Activated CD4-positive, alpha-beta T cell treated with anti-CD3 and anti-CD28 coated beads, Interleukin-2, amount 10 ng/mL, durations not matched to agents 7 days and 5 days (primary cell): Measurements from ENCODE around the gene ZNF783. TPM values are rescaled to one million over a fixed set of nuclear protein-coding genes. Genes with fewer than 3 reads are reported as not detected.

Experiments
- CTCF ChIA-PET: fragments of 350-600 bp; sonication (Branson Sonifier 250); formaldehyde crosslinking; loops from one replicate; lab custom pipeline; 2021; ENCODE audit warnings: antibody characterized with exemption; lab: Charles Lee
- POLR2A ChIA-PET: fragments of 350-600 bp; sonication (Branson Sonifier 250); formaldehyde crosslinking; loops from one replicate; lab custom pipeline; 2021; ENCODE audit warnings: antibody characterized with exemption; lab: Charles Lee
- DNase-seq: peaks from one replicate; pipeline ENCODE4 v3.0.0-alpha.2; 2020
- H3K27ac Mint-ChIP-seq: one replicate; pipeline ENCODE4 v1.8.0; 2021; ENCODE audit warnings: mild to moderate bottlenecking, moderate library complexity, mixed read lengths
- H3K27me3 Mint-ChIP-seq: one replicate; pipeline ENCODE4 v1.8.0; 2021; ENCODE audit warnings: mixed read lengths
- H3K36me3 Mint-ChIP-seq: one replicate; pipeline ENCODE4 v1.8.0; 2021; ENCODE audit warnings: low read depth, mixed read lengths
- H3K4me1 Mint-ChIP-seq: one replicate; pipeline ENCODE4 v1.8.0; 2021; ENCODE audit warnings: mixed read lengths
- H3K4me3 Mint-ChIP-seq: one replicate; pipeline ENCODE4 v1.8.0; 2021; ENCODE audit warnings: mild to moderate bottlenecking, moderate library complexity, mixed read lengths
- H3K9me3 Mint-ChIP-seq: one replicate; pipeline ENCODE4 v1.8.0; 2021; ENCODE audit warnings: mixed read lengths
- total RNA-seq, 2 experiments: library from RNA; stranded (reverse); gene quantifications; one replicate each; pipeline ENCODE4 v1.2.3, GENCODE V29; 2021

ZNF783 gene
- total RNA-seq, 2 experiments from 2014 or later, result 19.0 to 21.7 TPM

DNA sequence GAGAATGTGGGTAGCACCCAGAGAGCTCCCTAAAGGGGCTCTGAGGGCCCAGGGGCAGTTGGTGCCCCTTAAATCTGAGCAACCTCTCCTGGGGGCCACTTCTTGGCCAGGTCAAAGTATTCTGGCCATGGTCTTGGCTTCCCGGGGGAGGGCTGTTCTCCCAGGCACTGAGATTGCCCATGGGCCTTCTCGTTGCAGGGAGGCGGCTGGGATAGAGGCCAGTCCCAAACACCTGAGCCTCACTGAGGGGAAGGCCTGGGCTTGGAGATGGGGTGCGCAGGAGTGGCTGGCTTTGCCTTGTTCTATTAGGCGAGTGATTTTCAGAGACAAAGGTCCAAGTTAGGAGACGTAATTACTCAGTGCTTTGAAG, 33.5 kb downstream of the ZNF783 start:
- Mint-ChIP-seq H3K27me3 (no peaks in the 10 kb centered on the region), H3K4me3 (no peak overlapping the region), H3K4me1 (peaks cover 17% of the 10 kb centered on the region), H3K9me3 (no peaks in the 10 kb centered on the region), H3K27ac (no peak overlapping the region), H3K36me3 (peaks cover 4% of the 10 kb centered on the region)
- ChIA-PET CTCF (no interaction called here), POLR2A (no interaction called here)
- DNase-seq, result no peak

GRCh38 chr7:149296368-149296767, 34.4 kb downstream of the ZNF783 start:
- no peaks in the 10 kb centered on the region for H3K27me3 Mint-ChIP-seq

GRCh38 chr7:149297034-149297755, 35.2 kb downstream of the ZNF783 start:
- no peak for DNase-seq
- ChIA-PET CTCF (interaction anchor here (0.6 to 1.2 kb wide), 3 partner anchors 12 to 86 kb away, joined by 3 to 5 read pairs (median 3); no protein-coding TSS in a partner anchor), POLR2A (no interaction called here)
- no peak overlapping the region for H3K4me3 Mint-ChIP-seq
- no peaks in the 10 kb centered on the region for H3K9me3 Mint-ChIP-seq
- no peak overlapping the region for H3K27ac Mint-ChIP-seq
- H3K4me1 Mint-ChIP-seq, result peaks cover 4% of the 10 kb centered on the region
- H3K27me3 Mint-ChIP-seq, result no peaks in the 10 kb centered on the region
- H3K36me3 Mint-ChIP-seq, result no peaks in the 10 kb centered on the region

More at GRCh38 chr7:149296368-149296767, 34.4 kb downstream of the ZNF783 start:
- H3K27ac Mint-ChIP-seq, result no peak overlapping the region
- peaks cover 8% of the 10 kb centered on the region for H3K4me1 Mint-ChIP-seq
- H3K9me3 Mint-ChIP-seq, result no peaks in the 10 kb centered on the region
- ChIA-PET CTCF (interaction anchor here (1.0 kb wide), 1 partner anchor 85 kb away, joined by 3 read pairs; no protein-coding TSS in a partner anchor), POLR2A (no interaction called here)
- H3K36me3 Mint-ChIP-seq, result no peaks in the 10 kb centered on the region
- no peak overlapping the region for H3K4me3 Mint-ChIP-seq
- DNase-seq, result no peak

DNA sequence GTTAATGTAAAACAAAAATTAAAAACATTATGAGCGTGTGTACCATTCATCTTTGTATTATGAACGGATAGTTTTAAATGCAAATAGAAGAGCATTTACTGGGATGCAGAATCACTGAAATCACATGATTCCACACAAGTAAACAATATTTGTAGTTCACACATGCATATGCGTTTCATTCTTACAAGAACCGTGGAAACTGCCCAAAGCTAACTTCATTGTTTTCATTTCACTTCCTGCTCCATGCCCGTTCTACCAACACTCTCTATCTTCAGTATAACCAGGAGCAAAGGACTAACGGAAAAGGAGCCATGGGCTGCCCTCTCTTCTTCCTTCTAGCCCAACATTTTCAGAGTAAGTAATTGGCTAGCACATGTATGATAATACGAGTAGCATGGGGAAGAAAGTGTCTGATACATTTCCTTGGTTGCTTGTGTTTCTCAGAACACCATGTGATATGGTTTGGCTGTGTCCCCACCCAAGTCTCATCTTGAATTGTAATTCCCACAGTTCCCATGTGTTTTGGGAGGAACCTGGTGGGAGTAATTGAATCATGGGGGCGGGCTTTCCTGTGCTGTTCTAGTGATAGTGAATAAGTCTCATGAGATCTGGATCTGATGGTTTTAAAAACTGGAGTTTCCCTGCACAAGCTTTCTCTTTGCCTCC, 38.8 kb downstream of the ZNF783 start:
- no peaks in the 10 kb centered on the region for H3K9me3 Mint-ChIP-seq
- H3K36me3 Mint-ChIP-seq, result no peaks in the 10 kb centered on the region
- H3K27ac Mint-ChIP-seq, result no peak overlapping the region
- H3K4me1 Mint-ChIP-seq, result no peaks in the 10 kb centered on the region
- H3K4me3 Mint-ChIP-seq, result no peak overlapping the region
- DNase-seq, result no peak
- ChIA-PET CTCF (interaction anchor here (1.0 kb wide), 1 partner anchor 54 kb away, joined by 5 read pairs; no protein-coding TSS in a partner anchor), POLR2A (no interaction called here)
- no peaks in the 10 kb centered on the region for H3K27me3 Mint-ChIP-seq

- Mint-ChIP-seq H3K4me1 (no peaks in the 10 kb centered on the region), H3K27ac (no peak overlapping the region), H3K27me3 (no peaks in the 10 kb centered on the region), H3K4me3 (no peak overlapping the region), H3K9me3 (no peaks in the 10 kb centered on the region), H3K36me3 (no peaks in the 10 kb centered on the region)
- no peak for DNase-seq
- CTCF ChIA-PET, result no interaction called here
- POLR2A ChIA-PET, result no interaction called here
These were observed 40.2 kb downstream of the ZNF783 start for GRCh38 chr7:149302222-149302621.

DNA sequence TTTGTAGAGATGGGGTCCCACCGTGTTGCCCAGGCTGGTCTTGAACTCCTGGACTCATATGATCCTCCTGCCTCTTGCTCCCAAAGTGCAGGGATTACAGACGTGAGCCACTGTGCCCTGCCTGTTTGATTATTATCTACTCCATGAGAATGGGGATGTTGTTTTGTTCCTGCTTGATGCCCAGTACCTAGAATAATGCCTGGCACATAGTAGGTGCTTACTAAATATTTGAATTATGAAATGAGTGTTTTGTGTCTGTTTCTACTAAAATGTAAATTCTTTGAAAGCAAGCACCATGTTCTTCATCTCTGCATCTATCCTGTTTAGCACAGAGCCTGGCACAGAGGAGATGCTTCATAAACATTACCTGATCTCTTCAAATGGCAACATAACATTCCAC, 40.9 kb downstream of the ZNF783 start:
- CTCF ChIA-PET, result no interaction called here
- no peaks in the 10 kb centered on the region for H3K27me3 Mint-ChIP-seq
- POLR2A ChIA-PET, result no interaction called here
- no peaks in the 10 kb centered on the region for H3K9me3 Mint-ChIP-seq
- no peak overlapping the region for H3K4me3 Mint-ChIP-seq
- no peaks in the 10 kb centered on the region for H3K36me3 Mint-ChIP-seq
- H3K4me1 Mint-ChIP-seq, result no peaks in the 10 kb centered on the region
- H3K27ac Mint-ChIP-seq, result no peak overlapping the region
- DNase-seq, result no peak

DNA sequence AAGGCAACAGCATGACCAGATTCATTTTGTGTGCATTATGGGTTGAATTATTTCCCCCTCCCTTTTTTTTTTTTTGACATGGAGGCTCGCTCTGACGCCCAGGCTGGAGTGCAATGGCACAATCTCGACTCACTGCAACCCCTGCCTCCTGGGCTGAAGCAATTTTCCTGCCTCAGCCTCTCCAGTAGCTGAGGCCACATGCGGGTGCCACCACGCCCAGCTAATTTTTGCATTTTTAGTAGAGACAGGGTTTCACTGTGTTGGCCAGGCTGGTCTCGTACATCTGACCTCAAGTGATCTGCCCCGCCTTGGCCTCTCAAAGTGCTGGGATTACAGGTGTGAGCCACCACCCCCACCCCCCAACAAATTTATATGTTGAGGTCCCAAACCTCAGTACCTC, 42.0 kb downstream of the ZNF783 start:
- ChIA-PET CTCF (interaction anchor here (0.6 kb wide), 1 partner anchor 297 kb away, joined by 4 read pairs; no protein-coding TSS in a partner anchor), POLR2A (no interaction called here)
- no peaks in the 10 kb centered on the region for H3K4me1 Mint-ChIP-seq
- H3K27ac Mint-ChIP-seq, result no peak overlapping the region
- H3K9me3 Mint-ChIP-seq, result no peaks in the 10 kb centered on the region
- DNase-seq, result no peak
- no peak overlapping the region for H3K4me3 Mint-ChIP-seq
- no peaks in the 10 kb centered on the region for H3K36me3 Mint-ChIP-seq
- H3K27me3 Mint-ChIP-seq, result no peaks in the 10 kb centered on the region

- H3K9me3 Mint-ChIP-seq, result peaks cover 2% of the 10 kb centered on the region
- POLR2A ChIA-PET, result no interaction called here
- H3K4me3 Mint-ChIP-seq, result no peak overlapping the region
- no peak overlapping the region for H3K27ac Mint-ChIP-seq
- no peak for DNase-seq
- CTCF ChIA-PET, result interaction anchor here (1.0 kb wide), 1 partner anchor 61 kb away, joined by 4 read pairs; no protein-coding TSS in a partner anchor
- no peaks in the 10 kb centered on the region for H3K4me1 Mint-ChIP-seq
- no peaks in the 10 kb centered on the region for H3K27me3 Mint-ChIP-seq
- no peaks in the 10 kb centered on the region for H3K36me3 Mint-ChIP-seq
These were observed 44.9 kb downstream of the ZNF783 start for GRCh38 chr7:149306854-149307253.

DNA sequence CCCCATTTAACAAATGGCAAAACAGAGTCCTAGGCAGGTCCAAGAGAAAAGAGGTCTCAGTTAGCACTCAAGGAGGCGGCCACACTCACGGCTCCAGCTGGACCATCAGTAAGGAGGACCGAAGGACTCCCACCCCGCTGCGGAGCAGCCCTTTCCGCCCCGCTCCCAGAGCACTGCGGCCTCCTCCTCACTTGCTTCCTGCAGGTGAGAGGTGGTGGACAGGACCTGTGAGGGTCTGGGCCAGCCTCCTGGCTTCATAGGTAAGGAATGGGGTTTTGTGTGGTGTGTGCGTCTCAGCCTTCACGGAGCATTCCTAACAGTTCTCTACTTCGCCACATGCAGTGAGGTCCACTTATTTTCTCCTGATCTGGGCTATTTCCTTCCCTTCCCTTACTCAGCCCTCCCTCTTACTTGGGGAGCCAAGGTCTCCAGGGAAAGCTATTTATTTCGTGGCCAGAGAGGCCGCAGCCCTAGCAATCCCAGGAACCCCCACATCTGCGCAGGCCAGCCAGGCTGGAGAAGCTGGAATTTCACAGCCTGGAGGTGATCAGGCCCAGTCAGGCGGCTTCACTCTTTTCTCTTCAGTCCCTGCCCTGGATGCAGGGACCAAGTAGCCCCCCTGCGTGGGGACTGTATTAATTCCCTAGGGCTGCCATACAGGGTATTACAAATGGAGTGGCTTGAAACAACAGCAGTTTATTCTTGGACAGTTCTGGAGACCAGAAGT, 45.9 kb downstream of the ZNF783 start:
- H3K36me3 Mint-ChIP-seq, result no peaks in the 10 kb centered on the region
- DNase-seq, result no peak
- no peak overlapping the region for H3K27ac Mint-ChIP-seq
- H3K4me3 Mint-ChIP-seq, result no peak overlapping the region
- POLR2A ChIA-PET, result no interaction called here
- no peaks in the 10 kb centered on the region for H3K4me1 Mint-ChIP-seq
- peaks cover 2% of the 10 kb centered on the region for H3K9me3 Mint-ChIP-seq
- CTCF ChIA-PET, result interaction anchor here (1.0 to 1.3 kb wide), 2 partner anchors 23 to 60 kb away, joined by 3 to 4 read pairs; no protein-coding TSS in a partner anchor
- H3K27me3 Mint-ChIP-seq, result no peaks in the 10 kb centered on the region

DNA sequence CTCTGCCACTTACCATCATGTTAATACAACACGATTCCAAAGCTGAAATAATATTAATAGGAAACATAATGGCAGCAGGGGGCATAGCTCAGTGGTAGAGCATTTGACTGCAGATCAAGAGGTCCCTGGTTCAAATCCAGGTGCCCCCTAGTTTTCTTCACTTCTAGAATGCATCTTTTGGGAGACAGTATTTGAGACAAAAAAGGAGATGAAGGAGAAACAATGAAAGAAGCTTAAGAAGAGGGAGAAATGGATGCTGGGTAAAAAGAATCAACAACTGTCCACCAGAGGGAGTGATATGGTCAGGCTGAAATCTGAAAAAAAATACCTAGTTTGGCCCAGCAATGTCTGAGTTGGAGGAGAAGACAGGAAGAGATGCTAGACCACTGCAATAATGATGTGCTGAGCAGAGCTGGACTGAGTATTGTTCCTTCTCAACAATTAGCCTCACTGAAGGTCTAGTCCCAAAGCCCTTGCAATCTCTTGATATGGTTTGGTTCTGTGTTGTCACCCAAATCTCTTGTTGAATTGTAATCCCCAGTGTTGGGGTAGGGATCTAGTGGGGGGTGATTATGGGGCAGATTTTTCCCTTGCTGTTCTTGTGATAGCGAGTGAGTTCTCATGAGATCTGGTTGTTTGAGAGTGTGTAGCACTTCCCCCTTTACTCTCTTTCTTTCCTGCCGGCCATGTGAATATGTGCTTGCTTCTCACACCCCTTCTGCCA, 48.3 kb downstream of the ZNF783 start:
- ChIA-PET POLR2A (no interaction called here), CTCF (interaction anchor here (0.5 to 1.3 kb wide), 5 partner anchors 13 to 222 kb away, joined by 3 to 5 read pairs (median 4); no protein-coding TSS in a partner anchor)
- H3K9me3 Mint-ChIP-seq, result peaks cover 2% of the 10 kb centered on the region
- H3K4me1 Mint-ChIP-seq, result no peaks in the 10 kb centered on the region
- DNase-seq, result no peak
- H3K4me3 Mint-ChIP-seq, result no peak overlapping the region
- H3K36me3 Mint-ChIP-seq, result no peaks in the 10 kb centered on the region
- peaks cover 1% of the 10 kb centered on the region for H3K27me3 Mint-ChIP-seq
- no peak overlapping the region for H3K27ac Mint-ChIP-seq

GRCh38 chr7:149310990-149311573, 49.1 kb downstream of the ZNF783 start:
- CTCF ChIA-PET, result interaction anchor here (0.6 to 1.3 kb wide), 2 partner anchors 114 to 184 kb away, joined by 3 read pairs; no protein-coding TSS in a partner anchor
- Mint-ChIP-seq H3K27ac (no peak overlapping the region), H3K4me3 (no peak overlapping the region), H3K36me3 (no peaks in the 10 kb centered on the region), H3K27me3 (peaks cover 7% of the 10 kb centered on the region), H3K9me3 (peaks cover 2% of the 10 kb centered on the region), H3K4me1 (no peaks in the 10 kb centered on the region)
- POLR2A ChIA-PET, result no interaction called here
- DNase-seq, result no peak

DNA sequence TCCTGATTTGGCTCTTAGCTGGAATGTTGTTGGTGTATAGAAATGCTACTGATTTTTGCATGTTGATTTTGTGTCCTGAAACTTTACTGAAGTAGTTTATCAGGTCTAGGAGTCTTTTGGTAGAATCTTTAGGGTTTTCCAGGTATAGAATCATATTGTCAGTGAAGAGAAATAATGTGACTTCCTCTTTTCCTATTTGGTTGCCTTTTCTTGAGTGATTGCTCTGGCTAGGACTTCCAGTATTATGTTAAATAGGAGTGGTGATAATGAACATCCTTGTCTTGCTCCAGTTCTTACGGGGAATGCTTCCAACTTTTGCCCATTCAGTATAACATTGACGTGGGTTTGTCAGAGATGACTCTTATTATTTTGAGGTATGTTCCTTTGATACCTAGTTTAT, 52.0 kb downstream of the ZNF783 start:
- ChIA-PET POLR2A (no interaction called here), CTCF (no interaction called here)
- no peak overlapping the region for H3K27ac Mint-ChIP-seq
- no peak overlapping the region for H3K4me3 Mint-ChIP-seq
- H3K27me3 Mint-ChIP-seq, result peaks cover 17% of the 10 kb centered on the region
- H3K36me3 Mint-ChIP-seq, result no peaks in the 10 kb centered on the region
- no peaks in the 10 kb centered on the region for H3K4me1 Mint-ChIP-seq
- peaks cover 4% of the 10 kb centered on the region for H3K9me3 Mint-ChIP-seq
- no peak for DNase-seq
